ENCODE data around the gene TMEM147.

The TMEM147 gene

DNA sequence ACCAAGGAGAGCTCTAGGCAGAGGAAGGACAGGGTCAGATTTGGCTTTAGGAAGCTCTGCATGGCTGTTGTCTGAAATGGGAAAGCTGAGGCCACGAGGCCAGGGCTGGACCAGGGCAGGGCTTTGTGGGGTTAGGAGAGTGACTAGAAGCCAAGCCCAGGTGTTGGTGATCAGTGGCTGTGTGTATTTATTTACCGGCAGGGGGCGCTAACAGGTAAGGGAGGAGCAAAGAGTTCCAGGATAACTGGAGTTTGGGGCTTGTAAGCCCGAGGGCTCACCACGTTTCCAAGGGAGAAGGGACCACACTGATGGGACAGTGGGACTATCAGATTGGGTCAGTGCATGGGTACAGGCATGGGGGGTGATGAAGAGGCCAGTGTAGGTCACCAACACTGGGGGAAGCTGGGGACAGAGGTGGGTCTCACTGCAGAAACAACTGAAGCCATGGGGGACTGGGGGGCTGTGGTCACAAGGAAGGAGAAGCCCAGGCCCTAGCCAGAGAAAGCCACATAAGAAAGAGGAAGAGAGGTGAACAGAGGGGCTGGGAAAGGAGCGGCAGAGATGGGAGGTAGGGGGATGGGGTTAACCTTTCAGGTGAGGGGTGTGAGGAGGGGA, 3.9 kb downstream of the TMEM147 start:
- peak; percentile 95 for DNase-seq

DNA sequence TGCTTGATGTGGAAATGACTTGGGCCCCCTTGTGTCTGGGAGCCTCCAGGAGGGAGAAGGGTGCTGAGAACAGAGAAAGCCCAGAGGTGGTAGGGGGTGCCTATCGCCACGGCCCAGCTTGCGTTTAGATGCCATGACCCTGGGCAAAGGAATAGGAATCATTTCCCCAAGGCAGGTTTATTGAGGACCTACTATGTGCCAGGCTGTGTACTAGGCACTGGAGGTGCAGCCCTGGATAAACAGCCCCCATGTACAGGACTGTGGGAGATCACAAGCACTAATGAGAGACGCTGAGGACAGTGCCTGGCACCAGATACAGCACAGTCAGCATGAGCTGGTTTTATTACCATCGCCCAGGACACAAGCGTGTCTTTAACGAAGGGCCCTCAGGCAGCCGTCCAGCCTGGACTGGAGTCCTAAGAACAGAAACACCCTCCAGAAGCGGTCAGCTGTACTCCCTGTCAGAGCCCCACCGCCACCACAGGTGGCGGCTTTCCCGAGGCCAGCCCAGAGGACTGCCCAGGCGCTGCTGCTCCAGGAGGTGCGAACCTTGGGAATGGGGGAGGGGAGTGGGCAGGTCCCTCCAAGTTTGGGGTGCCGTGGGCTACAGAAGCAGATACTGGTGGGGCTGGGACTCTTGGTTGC, 4.6 kb downstream of the TMEM147 start:
- no peak for DNase-seq

DNA sequence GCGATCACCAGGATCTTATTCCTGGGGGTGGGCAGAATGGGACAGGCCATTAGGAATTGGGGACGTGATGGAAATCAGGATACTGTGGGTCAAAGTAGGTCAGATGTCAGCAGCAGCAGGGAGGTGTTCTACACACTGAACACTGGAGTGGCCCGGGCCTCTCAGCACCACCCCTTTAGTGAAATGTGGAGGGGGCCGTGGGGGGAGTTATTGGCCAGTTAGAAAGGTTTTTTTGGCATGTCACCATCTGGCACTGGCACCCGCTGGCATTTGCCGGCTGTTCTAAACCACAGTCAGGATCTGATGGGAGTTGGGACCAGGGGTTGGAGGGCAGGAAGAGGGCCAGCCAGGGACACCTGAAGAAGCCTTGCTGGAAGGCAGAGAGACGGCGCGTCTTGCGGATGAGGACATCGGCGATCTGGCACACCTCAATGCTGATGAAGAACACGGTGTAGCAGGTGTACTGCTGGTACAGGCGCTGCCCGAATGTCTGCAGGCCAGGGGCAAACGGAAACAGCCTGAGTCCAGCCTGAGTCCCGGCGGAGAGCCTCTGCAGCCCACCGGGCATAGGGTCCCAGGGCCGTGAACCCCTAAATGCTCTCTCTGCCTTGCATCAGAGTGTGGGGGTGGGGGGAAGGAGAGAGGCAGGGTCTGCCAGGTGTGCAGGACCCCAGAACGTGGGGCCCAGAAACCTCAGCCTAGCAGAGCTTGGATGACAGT, 5.8 kb downstream of the TMEM147 start:
- DNase-seq = no peak

GRCh38 chr19:35552534-35553384, 7.3 kb downstream of the TMEM147 start:
- no peak for DNase-seq

DNA sequence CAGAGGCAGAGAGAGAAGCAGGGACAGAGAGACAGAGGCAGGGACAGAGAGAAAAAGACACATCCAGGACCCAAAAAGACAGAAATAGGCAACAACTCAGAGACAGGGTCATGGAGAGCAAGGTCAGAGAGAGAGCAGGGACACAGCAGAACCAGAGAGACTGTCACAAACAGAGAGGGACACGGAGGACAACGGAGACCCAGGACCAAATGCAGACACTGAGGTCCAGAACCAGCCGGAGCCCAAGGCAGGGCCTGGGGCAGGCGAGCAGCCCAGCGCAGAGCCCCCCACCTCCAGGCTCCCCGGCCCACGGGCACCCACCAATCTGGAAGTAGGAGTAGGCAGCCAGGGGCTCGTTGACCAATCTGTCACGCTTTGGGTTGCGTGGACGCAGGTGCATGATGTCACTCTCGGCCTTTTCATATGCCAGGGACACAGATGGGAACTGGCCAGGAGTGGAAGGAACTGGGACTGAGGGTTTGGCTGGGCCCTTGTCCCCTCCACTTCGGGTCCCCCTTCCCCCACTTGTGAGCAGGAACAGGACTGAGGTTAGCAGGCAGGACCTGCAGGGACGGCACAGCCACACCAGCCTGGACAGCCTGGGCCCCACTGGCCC, 8.1 kb downstream of the TMEM147 start:
- no peak for DNase-seq

DNA sequence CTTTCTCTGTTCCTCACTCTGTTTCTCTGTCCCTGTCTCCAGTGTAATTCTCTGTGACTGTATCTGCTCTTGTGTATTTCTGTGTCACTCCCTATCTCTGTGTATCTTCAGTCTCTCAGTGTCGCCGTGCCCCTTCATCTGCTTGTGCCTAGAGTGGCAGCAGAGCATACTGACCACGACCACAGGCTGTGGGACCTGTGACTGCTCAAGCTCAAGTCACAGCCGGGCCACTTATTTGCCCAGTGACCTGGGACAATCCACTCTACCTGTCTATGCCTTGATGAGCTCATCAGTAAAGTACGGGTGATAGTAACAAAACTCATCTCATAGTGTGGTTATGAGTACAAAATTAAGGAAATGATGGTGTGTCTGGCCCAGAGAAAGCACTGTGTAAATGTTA, 8.7 kb downstream of the TMEM147 start:
- peak; percentile 29 for DNase-seq

DNA sequence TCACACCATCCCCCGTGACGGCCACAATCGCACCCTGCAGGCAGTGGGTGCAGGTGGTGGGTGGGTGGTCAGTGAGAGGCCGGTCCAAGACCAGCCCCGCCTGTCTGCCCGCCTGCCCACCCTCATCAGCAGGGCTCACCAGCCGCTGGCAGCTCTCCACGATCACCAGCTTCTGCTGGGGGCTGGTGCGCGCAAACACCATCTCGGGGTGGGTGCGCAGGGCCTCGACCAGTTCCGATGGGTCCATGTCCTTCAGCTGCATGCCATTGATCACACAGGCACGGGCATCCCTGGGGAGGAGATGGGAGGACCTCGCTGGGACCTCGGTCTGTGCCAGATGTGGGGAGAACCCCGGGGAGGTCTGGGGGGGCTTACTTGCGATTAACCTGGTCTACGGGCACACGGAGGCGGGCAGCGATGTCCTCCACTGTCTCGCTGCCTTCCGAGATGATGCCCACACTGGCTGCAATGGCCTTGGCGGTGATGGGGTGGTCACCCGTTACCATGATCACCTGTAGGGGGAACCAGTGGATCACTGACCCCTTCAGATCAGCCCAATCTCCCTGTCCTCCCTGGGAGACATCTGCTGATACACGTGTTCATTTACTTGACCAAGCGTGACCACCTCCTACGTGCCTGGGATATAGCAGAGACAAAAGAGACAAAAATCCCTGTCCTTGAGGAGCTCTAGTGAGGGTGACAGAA, 10.0 kb downstream of the TMEM147 start:
- peak; percentile 74 for DNase-seq

GRCh38 chr19:35556025-35556590, 10.7 kb downstream of the TMEM147 start:
- no peak for DNase-seq

DNA sequence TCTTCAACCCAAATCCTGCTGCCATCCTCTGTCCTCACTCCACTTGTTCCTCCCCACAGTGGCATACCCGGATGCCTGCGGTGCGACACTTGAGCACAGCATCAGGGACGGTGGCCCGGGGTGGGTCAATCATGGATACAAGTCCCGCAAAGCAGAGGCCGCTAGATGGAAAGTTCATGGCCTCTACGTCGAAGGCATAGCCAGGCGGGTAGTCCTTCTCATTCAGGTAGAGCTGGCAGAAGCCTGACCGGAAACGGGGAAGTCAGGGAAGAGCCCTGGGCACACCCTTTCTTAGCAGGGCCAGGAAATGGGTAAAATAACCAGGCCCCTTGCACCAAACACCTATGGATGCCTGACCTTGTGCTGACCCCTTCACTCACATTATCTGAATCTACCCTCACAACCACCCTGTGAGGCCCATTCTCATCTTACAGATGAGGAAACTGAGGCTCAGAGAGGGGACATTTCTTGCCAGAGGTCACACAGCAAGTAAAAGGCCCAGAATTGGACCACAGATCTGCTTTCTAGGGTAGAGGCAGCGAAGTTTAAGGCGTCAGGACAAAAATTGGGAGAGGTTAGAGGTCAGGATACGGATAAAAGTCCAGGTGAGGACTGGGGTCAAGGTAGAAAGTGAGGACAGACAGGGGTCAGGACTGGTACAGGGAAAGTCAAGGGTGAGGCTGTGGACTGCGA, 11.6 kb downstream of the TMEM147 start:
- DNase-seq = no peak

DNA sequence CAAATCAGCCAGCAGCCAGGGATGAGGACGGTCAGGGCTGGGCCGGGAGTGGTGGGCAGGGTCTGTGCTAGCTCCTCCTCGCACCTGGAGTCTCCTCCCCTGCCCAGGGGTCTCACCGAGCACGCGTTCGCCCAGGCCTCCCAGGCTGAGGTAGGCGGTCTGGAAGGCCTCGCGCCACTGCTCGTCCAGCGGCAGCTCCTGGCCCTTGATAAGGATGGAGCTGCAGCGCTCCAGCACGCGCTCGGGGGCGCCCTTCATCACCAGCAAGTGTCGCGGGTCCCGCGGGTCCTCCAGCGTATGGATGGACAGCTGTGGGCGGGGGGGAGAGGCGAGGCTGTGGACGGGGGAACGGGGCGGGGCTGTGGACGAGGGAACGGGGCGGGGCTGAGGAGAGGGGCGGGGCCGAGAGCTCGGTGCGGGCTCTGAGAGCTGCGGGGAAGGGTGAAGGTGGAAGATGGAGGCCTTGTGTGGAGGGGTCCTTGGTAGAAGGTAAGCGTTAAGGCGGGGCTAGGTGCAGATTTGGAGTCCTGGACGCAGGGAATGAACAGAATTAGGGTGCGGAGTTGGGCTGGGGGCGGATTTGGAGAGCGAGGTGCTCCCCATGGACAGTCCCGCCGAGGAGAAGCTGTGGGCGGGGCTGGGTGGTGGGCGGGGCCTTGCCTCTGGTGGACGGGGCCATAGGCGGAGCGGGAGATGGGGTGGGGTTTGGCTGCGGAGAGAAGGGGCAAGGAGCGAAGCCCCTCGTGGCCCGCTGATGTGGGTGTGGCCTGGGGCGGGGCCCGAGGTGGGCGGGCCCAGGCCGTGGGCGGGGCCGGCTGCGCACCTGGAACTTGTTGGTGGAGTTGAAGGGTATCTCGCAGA, 12.3 kb downstream of the TMEM147 start:
- peak; percentile 85 for DNase-seq

GRCh38 chr19:35558400-35559280, 13.2 kb downstream of the TMEM147 start:
- DNase-seq = peak; percentile 77

DNA sequence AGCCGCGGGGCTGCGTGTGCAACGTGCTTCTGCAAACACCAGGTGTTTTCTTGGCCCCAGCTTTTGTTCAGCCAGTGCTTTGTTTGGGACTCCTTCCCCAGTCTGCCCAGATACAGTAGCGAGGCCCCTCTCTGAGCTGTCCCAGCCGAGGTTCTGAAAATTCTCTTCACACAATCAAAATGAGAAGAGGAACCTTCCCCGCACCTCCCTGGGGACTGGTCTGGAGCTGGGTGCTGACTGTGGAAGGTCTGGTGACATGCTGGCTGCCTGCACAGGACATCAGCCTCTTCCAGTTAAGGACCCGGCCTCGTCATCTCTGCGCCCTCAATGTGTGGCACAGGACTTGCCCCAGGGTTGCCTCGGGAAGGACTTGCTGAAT, 13.8 kb downstream of the TMEM147 start:
- peak; percentile 65 for DNase-seq

DNA sequence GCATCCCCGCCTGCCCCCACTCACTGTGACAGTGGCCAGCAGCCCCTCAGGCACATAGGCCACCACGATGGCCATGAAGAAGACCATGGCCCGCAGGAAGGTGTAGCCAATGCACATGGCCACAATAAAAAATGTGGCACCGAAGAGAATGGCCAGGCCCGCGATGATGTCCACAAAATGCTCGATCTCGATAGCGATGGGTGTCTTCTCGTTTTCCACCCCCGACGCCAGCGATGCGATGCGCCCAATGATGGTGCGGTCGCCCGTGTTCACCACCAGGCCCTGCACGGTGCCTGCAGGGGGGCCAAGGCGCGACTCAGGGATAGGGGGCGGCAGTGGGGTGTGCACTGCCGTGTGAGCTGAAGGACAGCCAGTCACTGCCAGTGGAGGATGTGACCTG, 14.4 kb downstream of the TMEM147 start:
- DNase-seq = no peak

GRCh38 chr19:35560271-35560670, 14.8 kb downstream of the TMEM147 start:
- DNase-seq = no peak

GRCh38 chr19:35560677-35561076, 15.3 kb downstream of the TMEM147 start:
- DNase-seq = no peak

GRCh38 chr19:35561436-35561835, 16.0 kb downstream of the TMEM147 start:
- DNase-seq = no peak

- DNase-seq = no peak
Observed at GRCh38 chr19:35562336-35562735, 16.9 kb downstream of the TMEM147 start.

DNA sequence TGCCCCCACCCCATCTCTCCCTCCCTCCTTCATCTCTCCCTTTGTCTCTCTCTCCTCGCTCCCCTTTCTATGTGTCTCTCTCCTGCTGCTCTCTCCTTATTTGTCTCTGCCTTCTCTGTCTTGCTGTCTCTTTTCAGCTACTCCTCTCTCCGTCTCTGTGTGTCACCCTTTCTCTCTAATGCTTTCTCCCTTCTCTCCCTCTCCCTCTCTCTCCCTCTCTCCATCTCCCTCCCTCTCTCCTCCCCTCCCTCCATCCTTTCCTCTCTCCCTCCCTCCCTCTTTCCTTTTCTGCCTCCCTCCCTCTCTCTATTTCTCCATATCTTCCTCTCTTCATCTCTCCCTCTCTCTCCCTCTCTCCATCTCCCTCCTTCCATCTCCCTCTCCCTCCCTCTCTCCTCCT, 17.4 kb downstream of the TMEM147 start:
- DNase-seq = no peak

DNA sequence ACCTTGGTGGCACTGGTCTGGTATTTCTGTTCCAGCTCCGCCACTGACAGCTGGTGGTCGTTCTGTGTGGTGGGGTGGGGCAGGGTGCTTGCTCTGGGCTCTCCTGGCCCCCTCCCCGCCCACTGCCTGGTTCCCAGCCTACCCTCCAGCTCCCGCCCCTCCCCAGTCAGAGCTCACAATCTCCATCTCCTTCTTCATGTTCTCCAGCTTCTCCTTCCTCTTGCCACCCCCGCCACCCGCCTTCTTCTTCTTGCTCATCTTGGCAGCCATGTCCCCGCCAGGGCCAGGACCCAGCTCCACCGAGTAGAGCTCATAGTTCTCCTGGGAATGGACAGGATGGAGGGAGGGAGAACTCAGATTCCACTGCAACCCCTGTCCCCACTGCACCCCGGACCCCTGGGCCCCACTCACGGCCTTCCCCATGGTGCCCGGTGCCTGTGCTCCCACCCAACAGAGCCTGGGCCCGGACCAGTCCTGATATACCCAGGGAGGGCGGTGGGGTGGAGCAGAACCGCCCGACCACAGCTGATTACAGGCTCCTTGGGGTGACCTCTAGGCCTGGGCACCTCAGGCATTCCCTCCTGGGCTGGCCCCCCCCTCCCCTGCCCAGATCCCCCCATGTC, 17.9 kb downstream of the TMEM147 start, which contains the start of gene ATP4A:
TSS of gene ATP4A (minus strand) at position 452 of the 623 bp plus-strand sequence. CDS start at position 423, 29 bp downstream.
- no peak for DNase-seq

Measured in DMS53 (cell line).